GM12878 (cell line): ENCODE results near the gene ACAP2. TPM values are rescaled to one million over a fixed set of nuclear protein-coding genes. Genes with fewer than 3 reads are reported as not detected.

ENCODE experiments used
- ATAC-seq: fragments of 200-7000 bp; cut with Tn5 transposase; 3 replicates; pipeline ENCODE4 v1.9.1; 2020; ENCODE audit warnings: mild to moderate bottlenecking, moderate library complexity
- BruUV-seq: library from RNA; stranded (reverse); fragments of 400-500 nt; replicated peaks from 2 replicates; lab custom pipeline; 2021; lab: Mats Ljungman, UMichigan
- CTCF ChIA-PET: fragments of 300-600 bp; sonication (Branson Sonifier 250); formaldehyde crosslinking; extraction: SDS; loops from one replicate; lab custom pipeline; 2021; ENCODE audit warnings: inconsistent platforms; lab: Yijun Ruan, JAX
- POLR2A ChIA-PET: fragments of 350-600 bp; formaldehyde crosslinking; extraction: SDS; loops from one replicate; lab custom pipeline; 2021; ENCODE audit warnings: inconsistent platforms; lab: Charles Lee
- RAD21 ChIA-PET: fragments of 300-600 bp; sonication (Branson Sonifier 250); formaldehyde crosslinking; loops from one replicate; lab custom pipeline; 2023; ENCODE audit warnings: antibody characterized with exemption; ENCODE audit not compliant: unreplicated experiment; lab: Charles Lee
- SMC1A ChIA-PET: fragments of 300-600 bp; sonication (Branson Sonifier 250); formaldehyde crosslinking; loops from one replicate; lab custom pipeline; 2023; ENCODE audit not compliant: unreplicated experiment, uncharacterized antibody; lab: Charles Lee
- DNase-seq: peaks from one replicate; pipeline ENCODE4 v3.0.0-alpha.2; 2011; ENCODE audit warnings: low read depth, low spot score
- FAIRE-seq: peaks from 3 replicates; lab custom pipeline; 2011; peaks lifted over from hg19 to GRCh38; lab: Jason Lieb, UNC
- H2AFZ ChIP-seq: 2 replicates; pipeline ENCODE4 v1.6.0; 2011; ENCODE audit warnings: low read depth, low read length, control low read depth; ENCODE audit not compliant: control insufficient read depth
- H3K27ac ChIP-seq: 2 replicates; pipeline ENCODE4 v1.5.1; 2011; ENCODE audit warnings: control low read depth; ENCODE audit not compliant: control insufficient read depth, insufficient read depth
- H3K27me3 ChIP-seq, 2 experiments: replicated peaks in 1 of 2; 2 replicates each; pipeline versions ENCODE4 v1.6.0 to v1.6.1; 2011; ENCODE audit warnings: low read length in 1 of 2; ENCODE audit not compliant: control insufficient read depth in 2 of 2, insufficient read depth in 2 of 2
- H3K36me3 ChIP-seq, 2 experiments: 2 replicates each; pipeline ENCODE4 v1.5.1; 2011; ENCODE audit warnings: low read length in 1 of 2; ENCODE audit not compliant: control insufficient read depth in 2 of 2, insufficient read depth in 2 of 2
- H3K4me1 ChIP-seq: 2 replicates; pipeline ENCODE4 v1.6.1; 2011; ENCODE audit warnings: mild to moderate bottlenecking, low read length, moderate library complexity, mixed read lengths; ENCODE audit not compliant: control insufficient read depth, insufficient read depth
- H3K4me2 ChIP-seq: 2 replicates; pipeline ENCODE4 v1.6.0; 2011; ENCODE audit warnings: control low read depth; ENCODE audit not compliant: control insufficient read depth, insufficient read depth
- H3K4me3 ChIP-seq: fragments of 200-600 bp; sonication (generic); 2 replicates; pipeline ENCODE4 v1.5.1; 2016
- H3K79me2 ChIP-seq: 2 replicates; pipeline ENCODE4 v1.6.0; 2011; ENCODE audit warnings: low read length; ENCODE audit not compliant: control insufficient read depth, insufficient read depth
- H3K9ac ChIP-seq: 2 replicates; pipeline ENCODE4 v1.8.0; 2011; ENCODE audit warnings: low read length, control low read depth, mixed read lengths; ENCODE audit not compliant: control insufficient read depth, insufficient read depth
- H3K9me3 ChIP-seq: replicated peaks from 3 replicates; pipeline ENCODE4 v1.5.1; 2011; ENCODE audit warnings: mild to moderate bottlenecking, low read length; ENCODE audit not compliant: control insufficient read depth, insufficient read depth
- H4K20me1 ChIP-seq: 2 replicates; pipeline ENCODE4 v1.6.0; 2011; ENCODE audit not compliant: control insufficient read depth, insufficient read depth
- BRCA1 ChIP-seq: IDR thresholded peaks from 2 replicates; pipeline ENCODE4 v1.6.1; 2011; ENCODE audit warnings: low read depth, low read length, improper control_type of control experiment
- CBFB ChIP-seq: IDR thresholded peaks from 2 replicates; pipeline ENCODE4 v1.6.1; 2016; ENCODE audit warnings: antibody characterized with exemption, low read depth
- CREB1 ChIP-seq: IDR thresholded peaks from 2 replicates; pipeline ENCODE4 v1.6.1; 2012; ENCODE audit warnings: low read depth, mild to moderate bottlenecking, inconsistent platforms
- EP300 ChIP-seq, 2 experiments: fragments of 150-350 bp in 1 of 2; IDR thresholded peaks; 2 replicates each; pipeline ENCODE4 v1.6.1; 2011 to 2012; ENCODE audit warnings: low read depth in 2 of 2, low read length in 2 of 2, borderline replicate concordance in 1 of 2, improper control_type of control experiment in 1 of 2, inconsistent platforms in 1 of 2; ENCODE audit not compliant: control insufficient read depth in 1 of 2
- JUND ChIP-seq: IDR thresholded peaks from 2 replicates; pipeline ENCODE4 v1.6.1; 2012; ENCODE audit warnings: low read depth, mild to moderate bottlenecking, low read length, improper control_type of control experiment, moderate library complexity
- KDM1A ChIP-seq: fragments of 200-600 bp; sonication (generic); IDR thresholded peaks from 2 replicates; pipeline ENCODE4 v1.6.1; 2016; ENCODE audit warnings: borderline replicate concordance
- NFYA ChIP-seq: IDR thresholded peaks from 2 replicates; pipeline ENCODE4 v1.6.1; 2011; ENCODE audit warnings: low read depth, mild to moderate bottlenecking, low read length, improper control_type of control experiment, borderline replicate concordance
- NR2C2 ChIP-seq: IDR thresholded peaks from 2 replicates; pipeline ENCODE4 v1.6.1; 2011; ENCODE audit warnings: borderline replicate concordance, low read depth; ENCODE audit not compliant: control insufficient read depth, insufficient read length
- NR2F1 ChIP-seq: fragments of 450-650 bp; conservative IDR thresholded peaks from 2 replicates; pipeline ENCODE4 v1.6.1; 2017; ENCODE audit warnings: mild to moderate bottlenecking
- NRF1 ChIP-seq: conservative IDR thresholded peaks from 2 replicates; pipeline ENCODE4 v1.6.1; 2011; ENCODE audit warnings: mild to moderate bottlenecking, low read depth, low read length, improper control_type of control experiment
- RFX5 ChIP-seq: IDR thresholded peaks from 2 replicates; pipeline ENCODE4 v1.6.1; 2011; ENCODE audit warnings: low read depth, low read length, improper control_type of control experiment
- STAT1 ChIP-seq: fragments of 450-650 bp; conservative IDR thresholded peaks from 2 replicates; pipeline ENCODE4 v1.6.1; 2014; ENCODE audit warnings: antibody characterized with exemption, mild to moderate bottlenecking
- ZNF622 ChIP-seq: fragments of 450-650 bp; IDR thresholded peaks from 2 replicates; pipeline ENCODE4 v1.6.1; 2017; ENCODE audit warnings: mild to moderate bottlenecking, inconsistent platforms
- ZZZ3 ChIP-seq: IDR thresholded peaks from 2 replicates; pipeline ENCODE4 v1.6.1; 2011; ENCODE audit warnings: low read depth; ENCODE audit not compliant: control insufficient read depth, insufficient read length
- WGBS: methylation state at CpG from one replicate; pipeline ENCODE4 v1.1.6; 2016; ENCODE audit warnings: low lambda C conversion rate; ENCODE audit not compliant: insufficient replicate concordance, insufficient coverage; ENCODE audit errors: missing lambda C conversion rate; 5-methylcytosine and 5-hydroxymethylcytosine counted together
- in situ Hi-C: fragments of 300-500 bp; cut with MboI; formaldehyde crosslinking; loops from 9 replicates; pipeline ENCODE4 v1.14.3; 2018; ENCODE audit warnings: mixed read lengths
- intact Hi-C: fragments of 100-400 bp; cut with micrococcal nuclease; formaldehyde crosslinking; loops from one replicate; pipeline ENCODE4 v1.14.2; 2022; ENCODE audit not compliant: unreplicated experiment
- polyA plus RNA-seq, 11 experiments: library from polyadenylated mRNA; depleted of rRNA in 4 of 11; unstranded in 6 of 11; stranded (reverse) in 5 of 11; fragments of >200 nt; fragmentation: Nextera tagmentation in 4 of 11; fragmentation: Illumina TruSeq in 1 of 11; extraction: Ambion mirVana in 4 of 11; extraction: Trizol in 1 of 11; gene quantifications; 1 replicate in 1 of 11; 2 replicates in 10 of 11; pipeline versions ENCODE4 v1.2.1 to v1.2.3, GENCODE V29; 2011 to 2016; ENCODE audit warnings: inconsistent platforms in 2 of 11, missing spikeins in 2 of 11, low read depth in 1 of 11
- total RNA-seq, 4 experiments: library from RNA; depleted of rRNA in 3 of 4; stranded (reverse); fragments of >200 nt in 3 of 4; fragmentation: Illumina TruSeq in 1 of 4; extraction: Trizol in 1 of 4; gene quantifications; 2 replicates each; pipeline versions ENCODE4 v1.2.1 to v1.2.3, GENCODE V29; 2013 to 2021
- TF ChIP-seq, protein P1 (sequence below): IDR thresholded peaks from 2 replicates; pipeline ENCODE4 v1.6.1; 2011; ENCODE audit warnings: low read depth, low read length, improper control_type of control experiment, borderline replicate concordance
- TF ChIP-seq, protein P2 (sequence below): fragments of 450-650 bp; IDR thresholded peaks from 2 replicates; pipeline ENCODE4 v1.6.1; 2018; ENCODE audit warnings: mild to moderate bottlenecking, low read depth, moderate library complexity; ENCODE audit not compliant: partially characterized antibody

The ACAP2 gene
- total and polyA plus RNA-seq, 10 of the 15 experiments (the other 5 are each of a cell fraction or from before 2014, with no cell fraction given): 7.1 to 53.8 (median 35.7) TPM

DNA sequence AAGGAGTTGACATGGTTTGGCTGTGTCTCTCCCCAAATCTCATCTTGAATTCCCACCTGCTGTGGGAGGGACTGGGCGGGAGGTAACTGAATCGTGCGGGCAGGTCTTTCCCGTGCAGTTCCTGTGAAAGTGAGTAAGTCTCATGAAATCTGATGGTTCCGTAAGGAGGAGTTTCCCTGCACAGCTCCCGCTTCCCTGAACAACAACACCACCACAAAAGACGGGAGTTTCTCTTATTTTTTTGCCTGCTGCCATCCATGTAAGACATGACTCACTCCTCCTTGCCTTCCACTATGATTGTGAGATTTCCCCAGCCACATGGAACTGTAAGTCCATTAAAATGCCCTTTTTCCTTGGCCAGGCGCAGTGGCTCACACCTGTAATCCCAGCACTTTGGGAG, 194.5 kb downstream of the ACAP2 start:
- H3K4me2 ChIP-seq: no peak overlapping the region
- no peak overlapping the region for H2AFZ ChIP-seq
- H3K27me3 ChIP-seq: no peaks in the 10 kb centered on the region
- CTCF ChIA-PET: interaction anchor here (0.6 to 1.4 kb wide), 3 partner anchors 63 to 118 kb away, joined by 3 to 4 read pairs (median 3); no protein-coding TSS in a partner anchor
- RAD21 ChIA-PET: no interaction called here
- no peak for ATAC-seq
- H3K9me3 ChIP-seq: no peaks in the 10 kb centered on the region
- H3K79me2 ChIP-seq: peaks cover 2% of the 10 kb centered on the region
- no peak for DNase-seq
- no peak overlapping the region for H3K9ac ChIP-seq
- no peak overlapping the region for H3K4me3 ChIP-seq
- in situ Hi-C loops: no loop called here
- SMC1A ChIA-PET: interaction anchor here (7.3 kb wide), 1 partner anchor 118 kb away, joined by 70 read pairs; no protein-coding TSS in a partner anchor
- no peak overlapping the region for H3K27ac ChIP-seq
- no peak for FAIRE-seq
- intact Hi-C loops: no loop called here
- 98% methylated on average over 8 of the region's 8 CpGs for WGBS
- TF ChIP-seq ZZZ3: no peak
- no peak for TF ChIP-seq KDM1A
- TF ChIP-seq, protein P1, sequence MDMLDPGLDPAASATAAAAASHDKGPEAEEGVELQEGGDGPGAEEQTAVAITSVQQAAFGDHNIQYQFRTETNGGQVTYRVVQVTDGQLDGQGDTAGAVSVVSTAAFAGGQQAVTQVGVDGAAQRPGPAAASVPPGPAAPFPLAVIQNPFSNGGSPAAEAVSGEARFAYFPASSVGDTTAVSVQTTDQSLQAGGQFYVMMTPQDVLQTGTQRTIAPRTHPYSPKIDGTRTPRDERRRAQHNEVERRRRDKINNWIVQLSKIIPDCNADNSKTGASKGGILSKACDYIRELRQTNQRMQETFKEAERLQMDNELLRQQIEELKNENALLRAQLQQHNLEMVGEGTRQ: no peak
- TF ChIP-seq CBFB: no peak
- no peak for TF ChIP-seq NRF1
- TF ChIP-seq JUND: no peak
- no peak for TF ChIP-seq NR2F1
- no peak for TF ChIP-seq BRCA1
- no peak for TF ChIP-seq NFYA
- no peak for TF ChIP-seq NR2C2
- no peak for TF ChIP-seq RFX5
- no peak for TF ChIP-seq ZNF622
- no peak for TF ChIP-seq STAT1
- TF ChIP-seq, protein P2, sequence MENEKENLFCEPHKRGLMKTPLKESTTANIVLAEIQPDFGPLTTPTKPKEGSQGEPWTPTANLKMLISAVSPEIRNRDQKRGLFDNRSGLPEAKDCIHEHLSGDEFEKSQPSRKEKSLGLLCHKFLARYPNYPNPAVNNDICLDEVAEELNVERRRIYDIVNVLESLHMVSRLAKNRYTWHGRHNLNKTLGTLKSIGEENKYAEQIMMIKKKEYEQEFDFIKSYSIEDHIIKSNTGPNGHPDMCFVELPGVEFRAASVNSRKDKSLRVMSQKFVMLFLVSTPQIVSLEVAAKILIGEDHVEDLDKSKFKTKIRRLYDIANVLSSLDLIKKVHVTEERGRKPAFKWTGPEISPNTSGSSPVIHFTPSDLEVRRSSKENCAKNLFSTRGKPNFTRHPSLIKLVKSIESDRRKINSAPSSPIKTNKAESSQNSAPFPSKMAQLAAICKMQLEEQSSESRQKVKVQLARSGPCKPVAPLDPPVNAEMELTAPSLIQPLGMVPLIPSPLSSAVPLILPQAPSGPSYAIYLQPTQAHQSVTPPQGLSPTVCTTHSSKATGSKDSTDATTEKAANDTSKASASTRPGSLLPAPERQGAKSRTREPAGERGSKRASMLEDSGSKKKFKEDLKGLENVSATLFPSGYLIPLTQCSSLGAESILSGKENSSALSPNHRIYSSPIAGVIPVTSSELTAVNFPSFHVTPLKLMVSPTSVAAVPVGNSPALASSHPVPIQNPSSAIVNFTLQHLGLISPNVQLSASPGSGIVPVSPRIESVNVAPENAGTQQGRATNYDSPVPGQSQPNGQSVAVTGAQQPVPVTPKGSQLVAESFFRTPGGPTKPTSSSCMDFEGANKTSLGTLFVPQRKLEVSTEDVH: no peak
- no peak for TF ChIP-seq CREB1
- no peak for TF ChIP-seq EP300 (IDR thresholded peaks at IDR 0.05; ENCODE audit: borderline replicate concordance in 1 of 2, control insufficient read depth in 1 of 2, low read depth in 2 of 2, low read length in 2 of 2)
- TF ChIP-seq, all 136 proteins: peak for 0
- no TSS peak for BruUV-seq
- Histone ChIP-seq H4K20me1 (no peaks in the 10 kb centered on the region), H3K36me3 (no peaks in the 10 kb centered on the region), H3K4me1 (peaks cover 24% of the 10 kb centered on the region)
- POLR2A ChIA-PET: interaction anchor here (0.5 kb wide), 1 partner anchor 541 kb away, joined by 7 read pairs; no protein-coding TSS in a partner anchor
